ENCODE measurements around the gene APOL6. TPM values are rescaled to one million over a fixed set of nuclear protein-coding genes. Genes with fewer than 3 reads are reported as not detected.

Gene APOL6
- total RNA-seq = not detected
- not detected for polyA plus RNA-seq (2013, experiment 1 of 2)
- not detected for polyA plus RNA-seq (2013, experiment 2 of 2)
- long read RNA-seq, experiment 1 = 0 reads
- long read RNA-seq, experiment 2 = 0 reads
- long read RNA-seq, experiment 3 = 0 reads
- long read RNA-seq, experiment 4 = 0 reads

- H3K27me3 ChIP-seq (ENCODE audit: control insufficient read depth, insufficient read depth, low read length, poor library complexity, severe bottlenecking) = no peaks in the 10 kb centered on the region
- Mint-ChIP-seq H3K27ac (peak within 1 kb of the TSS; percentile 50), H3K27me3 (ENCODE audit: insufficient read depth) (peaks cover 4% of the 10 kb centered on the region), H3K36me3 (ENCODE audit: low read depth) (no peaks in the 10 kb centered on the region), H3K4me3 (no peak within 1 kb of the TSS), H3K9me3 (peaks cover 7% of the 10 kb centered on the region), H3K4me1 (peaks cover 4% of the 10 kb centered on the region)
- H3K27ac ChIP-seq (ENCODE audit: low read depth, low read length) = no peak within 1 kb of the TSS
- no peaks in the 10 kb centered on the region for H3K4me1 ChIP-seq (ENCODE audit: control insufficient read depth, insufficient read depth, low read length)
- no peak for TF ChIP-seq CTCF (conservative IDR thresholded peaks at IDR 0.05)
- no peak within 1 kb of the TSS for H3K4me3 ChIP-seq (ENCODE audit: low read length)
- peaks cover 5% of the 10 kb centered on the region for H3K9me3 ChIP-seq (ENCODE audit: control insufficient read depth, low read length)
- no peaks in the 10 kb centered on the region for H3K36me3 ChIP-seq (ENCODE audit: control insufficient read depth, insufficient read depth, low read length)
- H3K9ac ChIP-seq (ENCODE audit: extremely low read depth, low read length, poor library complexity, severe bottlenecking) = no peak within 1 kb of the TSS
- WGBS, 2 experiments (ENCODE audit: insufficient coverage in 1 of 2, insufficient read length in 1 of 2) = 72 to 76% methylated on average over 12 to 18 of the region's 18 CpGs
- DNase-seq = no peak
Measured at GRCh38 chr22:35648066-35649025, at the start of gene APOL6. APOL6 (plus strand) TSS chr22:35648446; CDS start chr22:35656426, 7,980 bp downstream.

DNA sequence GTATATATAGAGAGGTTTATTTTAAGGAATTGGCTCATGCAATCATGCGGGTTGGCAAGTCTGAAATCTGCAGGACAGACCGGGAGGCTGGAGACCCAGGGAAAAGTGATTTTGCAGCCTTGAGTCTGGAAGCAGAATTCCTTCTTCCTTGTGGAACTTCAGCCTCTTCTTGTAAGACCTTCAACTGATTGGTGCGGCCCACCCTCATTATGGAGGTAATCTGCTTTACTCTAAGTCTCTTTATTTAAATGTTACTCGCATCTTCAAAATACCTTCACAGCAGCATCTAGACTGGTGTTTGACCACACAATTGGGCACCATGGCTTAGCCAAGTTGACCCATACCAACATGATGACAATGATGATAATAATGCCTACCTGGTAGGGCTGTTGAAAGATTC, 48.9 kb upstream of the APOL6 start:
- Histone ChIP-seq H3K27me3 (ENCODE audit: control insufficient read depth, insufficient read depth, low read length, poor library complexity, severe bottlenecking) (no peaks in the 10 kb centered on the region), H3K9ac (ENCODE audit: extremely low read depth, low read length, poor library complexity, severe bottlenecking) (no peak overlapping the region), H3K27ac (ENCODE audit: low read depth, low read length) (no peak overlapping the region), H3K4me1 (ENCODE audit: control insufficient read depth, insufficient read depth, low read length) (peaks cover 3% of the 10 kb centered on the region), H3K36me3 (ENCODE audit: control insufficient read depth, insufficient read depth, low read length) (no peaks in the 10 kb centered on the region), H3K4me3 (ENCODE audit: low read length) (no peak overlapping the region), H3K9me3 (ENCODE audit: control insufficient read depth, low read length) (no peaks in the 10 kb centered on the region)
- no peak for DNase-seq
- Mint-ChIP-seq H3K4me3 (no peak overlapping the region), H3K27me3 (ENCODE audit: insufficient read depth) (no peaks in the 10 kb centered on the region), H3K9me3 (peaks cover 1% of the 10 kb centered on the region), H3K36me3 (ENCODE audit: low read depth) (peaks cover 4% of the 10 kb centered on the region), H3K4me1 (peaks cover 9% of the 10 kb centered on the region), H3K27ac (no peak overlapping the region)
- 93 to 95% methylated on average over 4 of the region's 4 CpGs for WGBS, 2 experiments (ENCODE audit: insufficient coverage in 1 of 2, insufficient read length in 1 of 2)
- TF ChIP-seq CTCF (conservative IDR thresholded peaks at IDR 0.05) = no peak

- H3K27me3 ChIP-seq (ENCODE audit: control insufficient read depth, insufficient read depth, low read length, poor library complexity, severe bottlenecking) = no peaks in the 10 kb centered on the region
- peaks cover 7% of the 10 kb centered on the region for H3K4me1 ChIP-seq (ENCODE audit: control insufficient read depth, insufficient read depth, low read length)
- peaks cover 2% of the 10 kb centered on the region for H3K36me3 Mint-ChIP-seq (ENCODE audit: low read depth)
- H3K27ac Mint-ChIP-seq = no peak overlapping the region
- peaks cover 1% of the 10 kb centered on the region for H3K9me3 Mint-ChIP-seq
- TF ChIP-seq CTCF (conservative IDR thresholded peaks at IDR 0.05) = no peak
- no peaks in the 10 kb centered on the region for H3K27me3 Mint-ChIP-seq (ENCODE audit: insufficient read depth)
- H3K4me1 Mint-ChIP-seq = peaks cover 16% of the 10 kb centered on the region
- no peak overlapping the region for H3K27ac ChIP-seq (ENCODE audit: low read depth, low read length)
- no peak overlapping the region for H3K4me3 Mint-ChIP-seq
- no peaks in the 10 kb centered on the region for H3K36me3 ChIP-seq (ENCODE audit: control insufficient read depth, insufficient read depth, low read length)
- no peaks in the 10 kb centered on the region for H3K9me3 ChIP-seq (ENCODE audit: control insufficient read depth, low read length)
- no peak overlapping the region for H3K9ac ChIP-seq (ENCODE audit: extremely low read depth, low read length, poor library complexity, severe bottlenecking)
- no peak overlapping the region for H3K4me3 ChIP-seq (ENCODE audit: low read length)
- 89 to 91% methylated on average over 10 to 12 of the region's 12 CpGs for WGBS, 2 experiments (ENCODE audit: insufficient coverage in 1 of 2, insufficient read length in 1 of 2)
- no peak for DNase-seq
Measured at GRCh38 chr22:35600476-35600875, 47.8 kb upstream of the APOL6 start.

Measured in endodermal cell (in vitro differentiated cells).